Endothelial cell of umbilical vein (primary cell): ENCODE data around the gene APOC1.

ENCODE experiments used
- EZH2 ChIP-seq: IDR thresholded peaks from 2 replicates; pipeline ENCODE4 v1.6.1; 2012; ENCODE audit warnings: borderline replicate concordance, low read depth, mild to moderate bottlenecking, moderate library complexity, low read length, inconsistent platforms; ENCODE audit not compliant: severe bottlenecking
- GATA2 ChIP-seq: IDR thresholded peaks from 2 replicates; pipeline ENCODE4 v1.7.0; 2011; ENCODE audit warnings: low read depth, mild to moderate bottlenecking, moderate library complexity, mixed read lengths, low read length; ENCODE audit not compliant: insufficient read length, insufficient read depth
- MAX ChIP-seq: IDR thresholded peaks from 2 replicates; pipeline ENCODE4 v1.6.1; 2011; ENCODE audit not compliant: insufficient read depth, insufficient read length
- POLR2A ChIP-seq: IDR thresholded peaks from 2 replicates; pipeline ENCODE4 v1.6.1; 2012; ENCODE audit warnings: low read depth, mild to moderate bottlenecking, control low read depth, low read length
- POLR2AphosphoS5 ChIP-seq: IDR thresholded peaks from 2 replicates; pipeline ENCODE4 v1.6.1; 2012; ENCODE audit warnings: low read depth, mild to moderate bottlenecking, control low read depth, low read length, moderate library complexity; ENCODE audit not compliant: insufficient read depth
- TF ChIP-seq, protein P1 (sequence below), 2 donors: IDR thresholded peaks; 1 replicate in 1 of 2; 2 replicates in 1 of 2; pipeline ENCODE4 v1.5.1; 2011; ENCODE audit warnings: low read length in 2 of 2, mild to moderate bottlenecking in 2 of 2, moderate library complexity in 2 of 2, control low read depth in 1 of 2, inconsistent platforms in 1 of 2, low read depth in 1 of 2; ENCODE audit not compliant: insufficient read depth in 1 of 2; ENCODE audit errors: extremely low read depth in 1 of 2

DNA sequence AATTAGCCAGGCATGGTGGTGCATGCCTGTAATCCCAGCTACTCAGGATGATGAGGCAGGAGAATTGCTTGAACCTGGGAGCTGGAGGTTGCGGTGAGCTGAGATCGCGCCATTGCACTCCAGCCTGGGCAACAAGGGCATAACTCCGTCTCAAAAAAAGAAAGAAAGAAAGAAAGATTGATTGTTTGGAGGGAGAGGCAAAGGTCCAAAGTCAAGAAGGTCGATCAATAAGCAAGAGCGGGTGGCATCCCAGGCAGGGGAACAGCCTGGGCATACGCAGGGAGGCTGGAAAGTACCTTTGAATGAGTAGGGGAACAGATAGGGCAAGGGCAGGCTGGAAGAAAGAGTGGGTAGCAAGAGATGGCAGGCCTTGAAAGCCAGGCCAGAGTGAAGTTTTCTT is 15.7 kb downstream of the APOC1 start:
- TF ChIP-seq EZH2 (no peak), MAX (no peak), POLR2A (no peak), GATA2 (no peak), POLR2AphosphoS5 (no peak)
- TF ChIP-seq, protein P1, sequence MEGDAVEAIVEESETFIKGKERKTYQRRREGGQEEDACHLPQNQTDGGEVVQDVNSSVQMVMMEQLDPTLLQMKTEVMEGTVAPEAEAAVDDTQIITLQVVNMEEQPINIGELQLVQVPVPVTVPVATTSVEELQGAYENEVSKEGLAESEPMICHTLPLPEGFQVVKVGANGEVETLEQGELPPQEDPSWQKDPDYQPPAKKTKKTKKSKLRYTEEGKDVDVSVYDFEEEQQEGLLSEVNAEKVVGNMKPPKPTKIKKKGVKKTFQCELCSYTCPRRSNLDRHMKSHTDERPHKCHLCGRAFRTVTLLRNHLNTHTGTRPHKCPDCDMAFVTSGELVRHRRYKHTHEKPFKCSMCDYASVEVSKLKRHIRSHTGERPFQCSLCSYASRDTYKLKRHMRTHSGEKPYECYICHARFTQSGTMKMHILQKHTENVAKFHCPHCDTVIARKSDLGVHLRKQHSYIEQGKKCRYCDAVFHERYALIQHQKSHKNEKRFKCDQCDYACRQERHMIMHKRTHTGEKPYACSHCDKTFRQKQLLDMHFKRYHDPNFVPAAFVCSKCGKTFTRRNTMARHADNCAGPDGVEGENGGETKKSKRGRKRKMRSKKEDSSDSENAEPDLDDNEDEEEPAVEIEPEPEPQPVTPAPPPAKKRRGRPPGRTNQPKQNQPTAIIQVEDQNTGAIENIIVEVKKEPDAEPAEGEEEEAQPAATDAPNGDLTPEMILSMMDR (IDR thresholded peaks at IDR 0.05; ENCODE audit: extremely low read depth in 1 of 2, insufficient read depth in 1 of 2, low read depth in 1 of 2, low read length in 2 of 2): no peak
